Sigmoid colon (tissue), 4 donors: ENCODE measurements around the gene APBB1IP.

Source experiments
- CTCF ChIP-seq, 4 experiments: fragments of 450-650 bp in 3 of 4; fragments of 200-600 bp in 1 of 4; IDR thresholded peaks; one replicate each; pipeline ENCODE4 v1.5.1; 2016 to 2019; ENCODE audit warnings: antibody characterized with exemption in 4 of 4, mild to moderate bottlenecking in 3 of 4, moderate library complexity in 2 of 4
- EP300 ChIP-seq, 4 donors: sonication (generic); formaldehyde crosslinking; IDR thresholded peaks; one replicate each; pipeline ENCODE4 v1.6.1; 2017; ENCODE audit warnings: antibody characterized with exemption in 4 of 4
- POLR2A ChIP-seq, 2 donors: fragments of 450-650 bp; IDR thresholded peaks; one replicate each; pipeline ENCODE4 v1.6.1; 2016; ENCODE audit warnings: antibody characterized with exemption in 2 of 2, mild to moderate bottlenecking in 2 of 2, moderate library complexity in 2 of 2
- POLR2AphosphoS5 ChIP-seq, 4 donors: sonication (generic); formaldehyde crosslinking; IDR thresholded peaks; one replicate each; pipeline ENCODE4 v1.6.1; 2017; ENCODE audit warnings: antibody characterized with exemption in 4 of 4

DNA sequence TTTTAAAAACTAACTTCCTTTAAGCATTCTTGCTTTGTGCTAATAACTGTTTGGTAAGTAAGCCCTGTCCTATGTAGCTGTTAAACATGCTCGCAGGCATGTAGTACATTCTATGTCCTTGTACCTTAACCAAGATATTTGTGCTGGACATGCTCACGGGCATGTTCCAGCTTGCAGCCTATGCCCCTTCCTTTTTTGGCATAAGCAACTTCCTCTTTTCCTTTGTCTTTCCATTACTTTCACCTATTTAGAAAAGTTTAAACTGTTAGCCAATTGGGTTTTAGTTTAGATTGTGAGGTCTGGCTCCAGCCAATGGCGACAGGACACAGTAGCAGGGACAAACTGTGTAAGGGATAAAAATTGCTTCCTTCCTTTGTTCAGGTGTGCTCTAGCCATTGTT is 14.4 kb upstream of the APBB1IP start:
- TF ChIP-seq CTCF (IDR thresholded peaks at IDR 0.05) (no peak), EP300 (IDR thresholded peaks at IDR 0.05) (no peak), POLR2AphosphoS5 (IDR thresholded peaks at IDR 0.05) (no peak), POLR2A (IDR thresholded peaks at IDR 0.05) (no peak)
